ENCODE results near the gene PDE3B. TPM values are rescaled to one million over a fixed set of nuclear protein-coding genes. Genes with fewer than 3 reads are reported as not detected.

The PDE3B gene
- total and polyA plus RNA-seq, 9 of the 15 experiments (the other 6 are each of a cell fraction or from before 2014, with no cell fraction given): 2.3 to 22.5 (median 12.2) TPM

DNA sequence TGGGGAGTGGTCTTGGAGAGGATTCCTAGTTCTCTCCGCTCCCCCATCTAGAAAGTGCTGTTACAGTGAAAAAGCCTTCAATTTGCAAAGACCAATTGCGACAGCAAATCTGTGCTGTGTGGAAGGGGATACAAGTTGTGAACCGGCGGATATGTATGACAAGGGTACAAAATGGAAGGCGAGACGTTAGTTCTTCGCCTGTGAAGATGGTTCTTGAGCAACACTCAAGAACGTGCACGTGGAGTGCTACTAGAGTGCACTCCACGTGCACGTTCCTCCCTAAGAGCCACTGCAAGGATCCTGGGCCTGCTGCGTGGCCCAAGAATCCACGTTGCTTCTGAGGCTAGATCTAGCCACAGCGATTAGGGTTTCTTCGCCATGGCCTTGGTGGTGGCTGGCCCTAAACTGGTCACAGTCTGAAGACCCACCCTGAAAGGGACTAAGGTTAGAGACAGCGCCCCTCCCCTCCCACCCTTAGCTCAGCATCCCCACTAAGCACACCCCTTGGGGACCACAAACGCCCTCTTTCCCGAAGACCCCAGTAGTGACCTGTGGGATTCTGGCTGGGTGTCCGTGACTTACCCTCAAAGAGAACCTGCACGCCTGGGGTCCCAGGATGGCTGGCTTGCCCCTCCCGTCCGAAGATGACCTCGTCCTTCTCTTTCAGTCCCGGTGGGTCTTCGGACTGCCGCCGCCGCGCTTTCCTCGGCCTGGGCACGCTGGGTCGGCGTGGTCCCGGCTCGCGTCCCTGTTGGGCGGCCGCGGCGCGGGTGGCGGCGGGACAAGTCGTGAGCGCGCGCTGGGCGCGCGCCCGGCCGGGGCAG lies 519 bp upstream of the PDE3B start (continued):
- peak; percentile 85; the same call in 1 of the 2 replicates for TF ChIP-seq CREB3 (tag; conservative IDR thresholded peaks at IDR 0.05; ENCODE audit: low read depth)
- TF ChIP-seq ZNF311 (CRISPR knock-in tag; IDR thresholded peaks at IDR 0.05): peak; percentile 84
- TF ChIP-seq GTF2A2 (tag; IDR thresholded peaks at IDR 0.05): peak; percentile 53; the same call in 1 of the 2 replicates
- peak; percentile 98 for TF ChIP-seq L3MBTL2 (IDR thresholded peaks at IDR 0.05)
- 0 out of 2 replicates have a peak, but pooled peaks have one; percentile 40 for TF ChIP-seq PTRF (tag; IDR thresholded peaks at IDR 0.05)
- TF ChIP-seq EP400 (IDR thresholded peaks at IDR 0.05): peak; percentile 52
- TF ChIP-seq RFX7 (CRISPR knock-in tag; IDR thresholded peaks at IDR 0.05): 0 out of 2 replicates have a peak, but pooled peaks have one; percentile 51
- no peak for TF ChIP-seq GATAD2A (IDR thresholded peaks at IDR 0.05)
- no peak for TF ChIP-seq ZSCAN29 (IDR thresholded peaks at IDR 0.05)
- 0 out of 2 replicates have a peak, but pooled peaks have one; percentile 33 for TF ChIP-seq TCF15 (CRISPR knock-in tag; IDR thresholded peaks at IDR 0.05)
- no peak for TF ChIP-seq COPS2 (conservative IDR thresholded peaks at IDR 0.05)
- TF ChIP-seq FOXM1 (IDR thresholded peaks at IDR 0.05; ENCODE audit: low read depth): no peak
- TF ChIP-seq FOXM1 (CRISPR knock-in tag; IDR thresholded peaks at IDR 0.05; ENCODE audit: low read depth): peak; percentile 56; the same call in 1 of the 2 replicates
- no peak for TF ChIP-seq RBM25 (IDR thresholded peaks at IDR 0.05; ENCODE audit: low read depth, low read length, severe bottlenecking)
- 0 out of 2 replicates have a peak, but pooled peaks have one; percentile 23 for TF ChIP-seq KLF10 (CRISPR knock-in tag; IDR thresholded peaks at IDR 0.05)
- peak; percentile 48; the same call in 1 of the 2 replicates for TF ChIP-seq ATF4 (CRISPR knock-in tag; IDR thresholded peaks at IDR 0.05)
- TF ChIP-seq ZNF444 (CRISPR knock-in tag; IDR thresholded peaks at IDR 0.05): no peak
- TF ChIP-seq ZNF175 (CRISPR knock-in tag; IDR thresholded peaks at IDR 0.05; ENCODE audit: low read depth): peak; percentile 72; the same call in 1 of the 2 replicates
- 0 out of 2 replicates have a peak, but pooled peaks have one; percentile 60 for TF ChIP-seq ZNF586 (CRISPR knock-in tag; conservative IDR thresholded peaks at IDR 0.05)
- no peak for TF ChIP-seq XRCC3 (IDR thresholded peaks at IDR 0.05)
- peak; percentile 93 for TF ChIP-seq DMBX1 (CRISPR knock-in tag; IDR thresholded peaks at IDR 0.05; ENCODE audit: borderline replicate concordance)
- TF ChIP-seq, protein P1, sequence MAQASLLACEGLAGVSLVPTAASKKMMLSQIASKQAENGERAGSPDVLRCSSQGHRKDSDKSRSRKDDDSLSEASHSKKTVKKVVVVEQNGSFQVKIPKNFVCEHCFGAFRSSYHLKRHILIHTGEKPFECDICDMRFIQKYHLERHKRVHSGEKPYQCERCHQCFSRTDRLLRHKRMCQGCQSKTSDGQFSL (CRISPR knock-in tag; IDR thresholded peaks at IDR 0.05): no peak
- TF ChIP-seq, protein P1 (tag; IDR thresholded peaks at IDR 0.05): peak in 1 of 2 experiments; percentile 77; a peak in 2 of 4 replicates
- TF ChIP-seq E2F3 (CRISPR knock-in tag; IDR thresholded peaks at IDR 0.05): peak; percentile 55; the same call in 1 of the 2 replicates
- TF ChIP-seq BHLHE40 (IDR thresholded peaks at IDR 0.05; ENCODE audit: low read length): peak; percentile 31; the same call in 1 of the 2 replicates
- TF ChIP-seq JUN (IDR thresholded peaks at IDR 0.05; ENCODE audit: borderline replicate concordance, low read depth, low read length): peak; percentile 35; the same call in 1 of the 2 replicates
- TF ChIP-seq JUN (CRISPR knock-in tag; IDR thresholded peaks at IDR 0.05; ENCODE audit: borderline replicate concordance): no peak

Data from K562 (cell line).